GM18505 (cell line): Measurements from ENCODE around the gene OR4D1.
"Not testable (repeated sequence)": the region's sequence is repeated elsewhere in the genome, so short reads cannot be mapped to it uniquely, and the experiment has no call there.

Experiments
- ATAC-seq: cut with Tn5 transposase; IDR thresholded peaks from one replicate; pipeline ENCODE4 v1.9.1; 2021; ENCODE audit not compliant: unreplicated experiment
- POLR2A ChIP-seq: IDR thresholded peaks from 4 replicates; pipeline ENCODE4 v1.6.1; 2011; ENCODE audit warnings: borderline replicate concordance; ENCODE audit not compliant: insufficient read depth, insufficient read length; ENCODE audit errors: extremely low read depth

Gene OR4D1

GRCh38 chr17:58127846-58128245, 20.3 kb upstream of the OR4D1 start:
- ATAC-seq = no peak
- TF ChIP-seq POLR2A = no peak

GRCh38 chr17:58132697-58133096, 15.5 kb upstream of the OR4D1 start:
- not testable (repeated sequence) for ATAC-seq

- TF ChIP-seq POLR2A = no peak
- no peak for ATAC-seq
Measured at GRCh38 chr17:58136669-58137279, 11.4 kb upstream of the OR4D1 start.

GRCh38 chr17:58141505-58141904, 6.7 kb upstream of the OR4D1 start:
- ATAC-seq = no peak
- no peak for TF ChIP-seq POLR2A

- not testable (repeated sequence) for ATAC-seq
Measured at GRCh38 chr17:58143335-58143734, 4.8 kb upstream of the OR4D1 start.

GRCh38 chr17:58144801-58145200, 3.4 kb upstream of the OR4D1 start:
- ATAC-seq = no peak
- no peak for TF ChIP-seq POLR2A

GRCh38 chr17:58148609-58149008, 425 bp downstream of the OR4D1 start:
- ATAC-seq = no peak
- TF ChIP-seq POLR2A = no peak

GRCh38 chr17:58150394-58150793, 2.2 kb downstream of the OR4D1 start:
- no peak for TF ChIP-seq POLR2A
- no peak for ATAC-seq

GRCh38 chr17:58153046-58153445, 4.9 kb downstream of the OR4D1 start:
- no peak for ATAC-seq
- no peak for TF ChIP-seq POLR2A

- ATAC-seq = no peak
- no peak for TF ChIP-seq POLR2A
Measured at GRCh38 chr17:58153671-58154070, 5.5 kb downstream of the OR4D1 start.

- ATAC-seq = no peak
- TF ChIP-seq POLR2A = no peak
Measured at GRCh38 chr17:58156839-58157803, 8.9 kb downstream of the OR4D1 start.

GRCh38 chr17:58158181-58158580, 10.0 kb downstream of the OR4D1 start:
- no peak for TF ChIP-seq POLR2A
- no peak for ATAC-seq

GRCh38 chr17:58161566-58161965, 13.4 kb downstream of the OR4D1 start:
- no peak for TF ChIP-seq POLR2A
- ATAC-seq = no peak

GRCh38 chr17:58165981-58166380, 17.8 kb downstream of the OR4D1 start:
- TF ChIP-seq POLR2A = no peak
- ATAC-seq = no peak
